ENCODE data around the gene KLHL29.

DNA sequence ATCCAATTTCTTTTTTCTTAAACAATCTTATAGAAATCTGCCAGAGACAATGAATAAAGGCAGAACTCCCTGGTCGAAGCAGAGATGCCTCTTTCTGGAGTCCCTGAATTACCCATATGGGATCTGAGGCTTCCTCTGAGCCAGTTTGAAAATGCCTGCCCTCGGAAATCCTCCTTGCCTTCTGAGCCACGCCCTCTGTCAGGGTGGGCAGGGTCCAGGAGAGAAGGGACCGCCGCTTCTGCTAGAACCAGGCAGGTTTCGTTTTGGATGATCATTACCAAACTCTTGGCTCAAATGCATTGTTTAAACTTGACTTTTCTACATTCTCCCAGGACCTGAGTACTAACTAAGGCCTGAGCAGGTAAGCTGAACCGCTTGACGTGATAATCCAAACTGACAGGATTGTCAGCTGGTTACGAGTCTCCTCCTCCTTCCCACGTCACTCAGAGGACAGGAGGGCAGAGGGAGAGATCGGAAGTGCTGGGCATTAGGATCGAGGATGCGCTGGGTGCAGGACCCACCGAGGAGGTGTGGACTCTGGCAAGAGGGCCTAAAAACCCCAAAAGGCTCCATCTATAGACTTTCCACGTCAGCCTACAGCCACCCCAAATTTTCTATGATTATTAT lies 128.4 kb downstream of the KLHL29 start:
- TF ChIP-seq, protein P1, sequence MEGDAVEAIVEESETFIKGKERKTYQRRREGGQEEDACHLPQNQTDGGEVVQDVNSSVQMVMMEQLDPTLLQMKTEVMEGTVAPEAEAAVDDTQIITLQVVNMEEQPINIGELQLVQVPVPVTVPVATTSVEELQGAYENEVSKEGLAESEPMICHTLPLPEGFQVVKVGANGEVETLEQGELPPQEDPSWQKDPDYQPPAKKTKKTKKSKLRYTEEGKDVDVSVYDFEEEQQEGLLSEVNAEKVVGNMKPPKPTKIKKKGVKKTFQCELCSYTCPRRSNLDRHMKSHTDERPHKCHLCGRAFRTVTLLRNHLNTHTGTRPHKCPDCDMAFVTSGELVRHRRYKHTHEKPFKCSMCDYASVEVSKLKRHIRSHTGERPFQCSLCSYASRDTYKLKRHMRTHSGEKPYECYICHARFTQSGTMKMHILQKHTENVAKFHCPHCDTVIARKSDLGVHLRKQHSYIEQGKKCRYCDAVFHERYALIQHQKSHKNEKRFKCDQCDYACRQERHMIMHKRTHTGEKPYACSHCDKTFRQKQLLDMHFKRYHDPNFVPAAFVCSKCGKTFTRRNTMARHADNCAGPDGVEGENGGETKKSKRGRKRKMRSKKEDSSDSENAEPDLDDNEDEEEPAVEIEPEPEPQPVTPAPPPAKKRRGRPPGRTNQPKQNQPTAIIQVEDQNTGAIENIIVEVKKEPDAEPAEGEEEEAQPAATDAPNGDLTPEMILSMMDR (conservative IDR thresholded peaks at IDR 0.05; ENCODE audit: low read depth, low read length): no peak
- TF ChIP-seq EZH2 (IDR thresholded peaks at IDR 0.05; ENCODE audit: borderline replicate concordance, low read depth, low read length, poor library complexity, severe bottlenecking): no peak
